IPS DF 4.7 (cell line): ENCODE measurements around the gene SLC30A3.
"Not testable (repeated sequence)": the region's sequence is repeated elsewhere in the genome, so short reads cannot be mapped to it uniquely, and the experiment has no call there.

Source experiments
- DNase-seq: peaks from one replicate; pipeline ENCODE4 v3.0.0-alpha.2; 2013; ENCODE audit warnings: low spot score; ENCODE audit errors: extremely low read depth

SLC30A3 gene

GRCh38 chr2:27262379-27263286 is at the start of gene SLC30A3:
Gene SLC30A3 (minus strand): TSS chr2:27263047. CDS start chr2:27262906, 141 bp downstream.
- no peak for DNase-seq

- no peak for DNase-seq
Observed at GRCh38 chr2:27312152-27312551, 49.3 kb upstream of the SLC30A3 start.

GRCh38 chr2:27309651-27310050 is 46.8 kb upstream of the SLC30A3 start:
- no peak for DNase-seq

GRCh38 chr2:27308359-27308881 is 45.6 kb upstream of the SLC30A3 start, which contains the start of gene UCN:
Gene UCN (minus strand): TSS chr2:27308445. CDS start chr2:27307895, 550 bp downstream.
- DNase-seq, result no peak

- no peak for DNase-seq
Observed at GRCh38 chr2:27307545-27308358, 44.9 kb upstream of the SLC30A3 start.

- DNase-seq, result no peak
Observed at GRCh38 chr2:27307287-27307544, 44.4 kb upstream of the SLC30A3 start.

- DNase-seq, result no peak
Observed at GRCh38 chr2:27306573-27307286, 43.9 kb upstream of the SLC30A3 start.

- DNase-seq, result no peak
Observed at GRCh38 chr2:27306136-27306535, 43.3 kb upstream of the SLC30A3 start.

- DNase-seq, result no peak
Observed at GRCh38 chr2:27305516-27305915, 42.7 kb upstream of the SLC30A3 start.

GRCh38 chr2:27304488-27305240 is 41.8 kb upstream of the SLC30A3 start:
- no peak for DNase-seq

GRCh38 chr2:27303093-27304025 is 40.5 kb upstream of the SLC30A3 start:
- DNase-seq, result no peak

GRCh38 chr2:27300606-27301005 is 37.8 kb upstream of the SLC30A3 start:
- not testable (repeated sequence) for DNase-seq

- no peak for DNase-seq
Observed at GRCh38 chr2:27298391-27299080, 35.7 kb upstream of the SLC30A3 start.

- no peak for DNase-seq
Observed at GRCh38 chr2:27297195-27297594, 34.3 kb upstream of the SLC30A3 start.

GRCh38 chr2:27296481-27296880 is 33.6 kb upstream of the SLC30A3 start:
- DNase-seq, result no peak

- DNase-seq, result no peak
Observed at GRCh38 chr2:27294928-27295327, 32.1 kb upstream of the SLC30A3 start.

- no peak for DNase-seq
Observed at GRCh38 chr2:27291865-27292264, 29.0 kb upstream of the SLC30A3 start.

- no peak for DNase-seq
Observed at GRCh38 chr2:27290549-27290948, 27.7 kb upstream of the SLC30A3 start.

GRCh38 chr2:27288610-27289009 is 25.8 kb upstream of the SLC30A3 start:
- DNase-seq, result no peak
